AG09319 (cell line): ENCODE results near the gene SLC25A52.

Source experiments
- DNase-seq: peaks from one replicate; pipeline ENCODE4 v3.0.0-alpha.2; 2010; ENCODE audit warnings: low read depth; ENCODE audit errors: extremely low read depth
- CTCF ChIP-seq: IDR thresholded peaks from 2 replicates; pipeline ENCODE4 v1.5.1; 2011; ENCODE audit warnings: low read depth, mild to moderate bottlenecking, inconsistent platforms, low read length, moderate library complexity

Gene SLC25A52

GRCh38 chr18:31791817-31792579 is 31.3 kb upstream of the SLC25A52 start:
- TF ChIP-seq CTCF: no peak
- DNase-seq: no peak

GRCh38 chr18:31789409-31789808 is 28.7 kb upstream of the SLC25A52 start:
- DNase-seq: no peak
- TF ChIP-seq CTCF: no peak

- no peak for DNase-seq
- no peak for TF ChIP-seq CTCF
Observed at GRCh38 chr18:31783059-31783458, 22.4 kb upstream of the SLC25A52 start.

DNA sequence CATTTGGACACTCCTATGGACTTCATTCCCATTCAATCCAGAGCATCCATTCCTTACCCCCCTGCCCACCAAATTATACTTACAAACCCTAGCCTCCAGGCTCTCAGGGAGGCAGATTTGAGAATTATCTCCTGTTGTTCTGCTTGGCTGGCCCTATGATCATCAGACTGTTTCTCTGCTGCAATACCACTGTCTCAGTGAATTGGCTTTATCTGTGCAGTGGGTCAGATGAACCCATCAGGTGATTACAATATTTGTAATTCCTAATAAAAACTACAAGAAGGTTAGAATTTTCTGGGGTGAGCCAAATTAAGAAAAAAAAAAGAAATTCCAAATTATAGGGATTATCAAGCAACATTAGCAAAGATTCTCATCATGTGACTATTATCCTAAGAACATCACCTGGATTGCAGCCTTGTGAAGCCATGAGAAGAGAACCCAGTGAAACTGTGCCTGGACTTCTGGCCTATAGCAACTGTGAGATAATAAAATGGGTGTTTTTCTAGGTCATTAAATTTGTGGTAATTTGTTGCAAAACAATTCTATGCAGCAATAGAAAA is 17.8 kb upstream of the SLC25A52 start:
- no peak for DNase-seq
- no peak for TF ChIP-seq CTCF

DNA sequence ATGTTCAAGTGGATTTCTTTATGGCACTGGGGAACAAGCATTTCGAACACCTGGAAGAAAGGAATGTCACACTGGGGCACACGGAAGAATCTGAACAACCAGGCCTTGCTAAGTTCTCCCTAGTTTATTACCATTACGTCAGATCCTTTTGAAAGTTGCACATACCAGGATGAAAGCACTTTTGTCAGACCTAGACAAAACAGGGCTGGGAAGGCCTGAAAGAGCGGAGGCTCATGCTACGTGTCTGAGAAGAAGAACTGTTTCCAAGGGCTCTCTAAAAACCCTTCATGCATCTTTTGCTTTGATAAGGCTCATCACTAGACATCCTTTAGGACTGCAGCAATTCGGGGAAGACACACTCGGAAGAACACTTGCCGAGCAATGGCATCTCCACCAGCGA is 15.4 kb upstream of the SLC25A52 start:
- TF ChIP-seq CTCF: no peak
- DNase-seq: no peak

DNA sequence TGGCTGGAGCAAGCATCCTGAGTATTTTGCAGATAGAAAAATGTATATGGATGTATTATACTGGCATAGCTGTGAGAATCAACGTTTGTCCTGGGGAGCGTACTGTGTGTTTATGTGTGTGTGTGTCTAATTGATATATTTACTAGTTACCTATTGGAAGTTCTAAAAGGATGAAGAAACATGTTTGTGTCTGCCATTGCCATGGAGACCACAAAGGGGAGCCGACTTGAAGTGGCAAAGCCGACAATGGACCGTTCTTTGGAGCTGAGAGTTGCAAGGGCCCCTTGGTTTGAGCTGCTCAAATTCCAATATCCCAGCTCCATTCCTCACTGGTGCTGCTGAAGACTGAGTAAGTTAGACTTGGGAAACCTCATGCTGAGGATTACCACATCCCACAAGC is 14.3 kb upstream of the SLC25A52 start:
- no peak for DNase-seq
- no peak for TF ChIP-seq CTCF

DNA sequence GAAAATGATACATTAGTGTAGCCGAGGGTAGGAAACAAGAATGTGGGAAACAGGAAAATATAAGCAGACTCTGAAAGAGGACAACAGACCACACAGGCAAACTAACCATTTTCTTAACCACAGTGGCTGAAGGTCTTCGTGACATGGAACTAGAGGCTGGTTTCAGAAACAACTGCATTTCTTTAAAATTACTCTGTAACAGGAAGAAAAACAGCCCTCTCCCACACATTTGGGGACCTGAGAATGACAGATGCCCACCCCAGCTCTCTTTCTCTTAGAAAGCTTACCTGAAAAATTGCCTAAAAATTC is 13.8 kb upstream of the SLC25A52 start:
- TF ChIP-seq CTCF: no peak
- no peak for DNase-seq
